Trophoblast cell (in vitro differentiated cells and primary cell): Measurements from ENCODE around the gene TASOR2.

Source experiments
- DNase-seq, 2 donors: peaks; one replicate each; pipeline ENCODE4 v3.0.0-alpha.2; 2016
- H2AFZ ChIP-seq: 2 replicates; pipeline ENCODE4 v1.6.1; 2013; ENCODE audit warnings: low read length, moderate library complexity, mild to moderate bottlenecking; ENCODE audit not compliant: insufficient read depth, poor library complexity
- H2AK5ac ChIP-seq: 2 replicates; pipeline ENCODE4 v1.6.1; 2013; ENCODE audit warnings: mild to moderate bottlenecking, low read length
- H2BK120ac ChIP-seq: 2 replicates; pipeline ENCODE4 v1.6.1; 2013; ENCODE audit warnings: low read length, mild to moderate bottlenecking, moderate library complexity; ENCODE audit not compliant: insufficient read depth, poor library complexity
- H2BK12ac ChIP-seq: 2 replicates; pipeline ENCODE4 v1.6.1; 2013; ENCODE audit warnings: mild to moderate bottlenecking, low read length, moderate library complexity
- H2BK5ac ChIP-seq: 2 replicates; pipeline ENCODE4 v1.6.1; 2013; ENCODE audit warnings: low read length, low read depth, moderate library complexity, mild to moderate bottlenecking; ENCODE audit not compliant: poor library complexity
- H3K14ac ChIP-seq: 2 replicates; pipeline ENCODE4 v1.6.1; 2013; ENCODE audit warnings: mild to moderate bottlenecking, low read length
- H3K18ac ChIP-seq: 2 replicates; pipeline ENCODE4 v1.6.1; 2013; ENCODE audit warnings: mild to moderate bottlenecking, low read length
- H3K23ac ChIP-seq: 2 replicates; pipeline ENCODE4 v1.6.1; 2013; ENCODE audit warnings: low read length
- H3K27ac ChIP-seq: 2 replicates; pipeline ENCODE4 v1.5.1; 2013; ENCODE audit warnings: low read depth, mild to moderate bottlenecking, inconsistent platforms, low read length, moderate library complexity
- H3K27me3 ChIP-seq: 2 replicates; pipeline ENCODE4 v1.6.1; 2013; ENCODE audit warnings: inconsistent platforms, mild to moderate bottlenecking, low read length, moderate library complexity; ENCODE audit not compliant: insufficient read depth
- H3K36me3 ChIP-seq, 2 experiments: 1 replicate in 1 of 2; 2 replicates in 1 of 2; pipeline ENCODE4 v1.6.1; 2013; ENCODE audit warnings: low read length in 2 of 2, mild to moderate bottlenecking in 2 of 2, moderate library complexity in 1 of 2; ENCODE audit not compliant: insufficient read depth in 2 of 2, control insufficient read depth in 1 of 2
- H3K4ac ChIP-seq: 2 replicates; pipeline ENCODE4 v1.6.1; 2013; ENCODE audit warnings: low read depth, mild to moderate bottlenecking, low read length, moderate library complexity
- H3K4me1 ChIP-seq, 2 experiments: 1 replicate in 1 of 2; 2 replicates in 1 of 2; pipeline ENCODE4 v1.6.1; 2013; ENCODE audit warnings: low read length in 2 of 2, mild to moderate bottlenecking in 2 of 2, moderate library complexity in 1 of 2; ENCODE audit not compliant: insufficient read depth in 2 of 2, control insufficient read depth in 1 of 2
- H3K4me2 ChIP-seq: 2 replicates; pipeline ENCODE4 v1.6.1; 2013; ENCODE audit warnings: inconsistent platforms, mild to moderate bottlenecking, low read length, moderate library complexity
- H3K4me3 ChIP-seq: 2 replicates; pipeline ENCODE4 v1.5.1; 2013; ENCODE audit warnings: mild to moderate bottlenecking, low read depth, low read length, inconsistent platforms
- H3K79me1 ChIP-seq: one replicate; pipeline ENCODE4 v1.6.1; 2013; ENCODE audit warnings: low read length
- H3K79me2 ChIP-seq: 2 replicates; pipeline ENCODE4 v1.6.1; 2013; ENCODE audit warnings: low read length, mild to moderate bottlenecking; ENCODE audit not compliant: control insufficient read depth, insufficient read depth, poor library complexity
- H3K9ac ChIP-seq: 2 replicates; pipeline ENCODE4 v1.6.1; 2013; ENCODE audit warnings: mild to moderate bottlenecking, low read length
- H3K9me3 ChIP-seq: 2 replicates; pipeline ENCODE4 v1.6.1; 2013; ENCODE audit warnings: low read depth, mild to moderate bottlenecking, control low read depth, inconsistent platforms, low read length; ENCODE audit not compliant: insufficient read depth
- H4K12ac ChIP-seq: 2 replicates; pipeline ENCODE4 v1.6.1; 2013; ENCODE audit warnings: low read depth, mild to moderate bottlenecking, low read length, moderate library complexity
- H4K8ac ChIP-seq: 2 replicates; pipeline ENCODE4 v1.6.1; 2013; ENCODE audit warnings: low read depth, mild to moderate bottlenecking, low read length, moderate library complexity
- H4K91ac ChIP-seq: one replicate; pipeline ENCODE4 v1.6.1; 2013; ENCODE audit warnings: low read depth, mild to moderate bottlenecking, low read length, moderate library complexity
- WGBS: extraction: QIAGEN DNeasy Blood & Tissue Kit; methylation state at CpG from one replicate; pipeline ENCODE4 v1.1.7; 2013; ENCODE audit warnings: missing lambda C conversion rate; ENCODE audit not compliant: insufficient read length, insufficient coverage; ENCODE audit errors: extremely low coverage; 5-methylcytosine and 5-hydroxymethylcytosine counted together

TASOR2 gene

GRCh38 chr10:5719546-5719945 is 34.9 kb downstream of the TASOR2 start:
- Histone ChIP-seq H3K14ac (no peak overlapping the region), H4K8ac (no peak overlapping the region), H3K4ac (no peak overlapping the region), H2AK5ac (no peak overlapping the region), H4K91ac (no peak overlapping the region), H3K27ac (no peak overlapping the region), H3K4me3 (no peak overlapping the region), H3K79me2 (no peaks in the 10 kb centered on the region), H3K9me3 (no peaks in the 10 kb centered on the region), H3K23ac (no peak overlapping the region), H3K4me2 (no peak overlapping the region), H4K12ac (no peak overlapping the region), H3K18ac (no peak overlapping the region), H2AFZ (no peak overlapping the region), H3K27me3 (no peaks in the 10 kb centered on the region), H3K79me1 (no peaks in the 10 kb centered on the region), H3K36me3 (peaks cover 0 to 2% of the 10 kb centered on the region in 2 experiments), H2BK120ac (no peak overlapping the region), H3K4me1 (peaks cover 0 to 4% of the 10 kb centered on the region in 2 experiments), H2BK12ac (no peak overlapping the region), H3K9ac (no peak overlapping the region), H2BK5ac (no peak overlapping the region)
- no CpG with 5 or more reads among the region's 3 CpGs for WGBS
- peak; percentile 41 to 73 for DNase-seq

GRCh38 chr10:5720182-5720581 is 35.5 kb downstream of the TASOR2 start:
- no peak overlapping the region for H3K27ac ChIP-seq
- H2AFZ ChIP-seq = no peak overlapping the region
- no peak overlapping the region for H2BK120ac ChIP-seq
- H3K4me3 ChIP-seq = no peak overlapping the region
- peaks cover 0 to 4% of the 10 kb centered on the region in 2 experiments for H3K4me1 ChIP-seq
- no peak overlapping the region for H2BK12ac ChIP-seq
- no peak overlapping the region for H3K14ac ChIP-seq
- H3K18ac ChIP-seq = no peak overlapping the region
- H3K4me2 ChIP-seq = no peak overlapping the region
- H4K12ac ChIP-seq = no peak overlapping the region
- H3K36me3 ChIP-seq = peaks cover 2 to 4% of the 10 kb centered on the region in 2 experiments
- no peak overlapping the region for H3K9ac ChIP-seq
- no peak overlapping the region for H2AK5ac ChIP-seq
- no peaks in the 10 kb centered on the region for H3K27me3 ChIP-seq
- WGBS = no CpG with 5 or more reads among the region's 7 CpGs
- H4K8ac ChIP-seq = no peak overlapping the region
- no peak overlapping the region for H2BK5ac ChIP-seq
- peak; percentile 36 to 87 for DNase-seq
- H3K4ac ChIP-seq = no peak overlapping the region
- no peak overlapping the region for H4K91ac ChIP-seq
- no peaks in the 10 kb centered on the region for H3K79me2 ChIP-seq
- H3K9me3 ChIP-seq = no peaks in the 10 kb centered on the region
- no peaks in the 10 kb centered on the region for H3K79me1 ChIP-seq
- no peak overlapping the region for H3K23ac ChIP-seq

- H2BK120ac ChIP-seq = no peak overlapping the region
- no peak overlapping the region for H3K27ac ChIP-seq
- no peak overlapping the region for H4K91ac ChIP-seq
- no peak overlapping the region for H3K18ac ChIP-seq
- H3K9ac ChIP-seq = no peak overlapping the region
- no peak overlapping the region for H2AK5ac ChIP-seq
- no peak overlapping the region for H3K4me3 ChIP-seq
- no peaks in the 10 kb centered on the region for H3K79me1 ChIP-seq
- H3K14ac ChIP-seq = no peak overlapping the region
- H2BK12ac ChIP-seq = no peak overlapping the region
- H3K9me3 ChIP-seq = no peaks in the 10 kb centered on the region
- H2AFZ ChIP-seq = no peak overlapping the region
- no peak overlapping the region for H3K4me2 ChIP-seq
- no peak overlapping the region for H3K4ac ChIP-seq
- no peak overlapping the region for H4K12ac ChIP-seq
- WGBS = no CpG with 5 or more reads among the region's 2 CpGs
- peaks cover 2 to 8% of the 10 kb centered on the region in 2 experiments for H3K36me3 ChIP-seq
- no peaks in the 10 kb centered on the region for H3K4me1 ChIP-seq
- H2BK5ac ChIP-seq = no peak overlapping the region
- no peak overlapping the region for H3K23ac ChIP-seq
- no peak overlapping the region for H4K8ac ChIP-seq
- DNase-seq = no peak
- no peaks in the 10 kb centered on the region for H3K79me2 ChIP-seq
- H3K27me3 ChIP-seq = no peaks in the 10 kb centered on the region
These were observed 39.1 kb downstream of the TASOR2 start for GRCh38 chr10:5723692-5724091.

GRCh38 chr10:5730766-5731165 is 46.1 kb downstream of the TASOR2 start:
- Histone ChIP-seq H3K79me1 (no peaks in the 10 kb centered on the region), H3K4me1 (no peaks in the 10 kb centered on the region), H3K9me3 (no peaks in the 10 kb centered on the region), H3K36me3 (peaks cover 15 to 16% of the 10 kb centered on the region in 2 experiments), H2BK12ac (no peak overlapping the region), H2AK5ac (no peak overlapping the region), H3K14ac (no peak overlapping the region), H2BK5ac (no peak overlapping the region), H4K12ac (no peak overlapping the region), H3K27me3 (no peaks in the 10 kb centered on the region), H3K4me3 (no peak overlapping the region), H3K79me2 (no peaks in the 10 kb centered on the region), H3K4ac (no peak overlapping the region), H4K91ac (no peak overlapping the region), H3K9ac (no peak overlapping the region), H3K18ac (no peak overlapping the region), H2AFZ (no peak overlapping the region), H2BK120ac (no peak overlapping the region), H3K23ac (no peak overlapping the region), H4K8ac (no peak overlapping the region), H3K4me2 (no peak overlapping the region), H3K27ac (no peak overlapping the region)
- no peak for DNase-seq
- no CpG with 5 or more reads among the region's 4 CpGs for WGBS
